ENCODE measurements around the gene GRIN2A.

The GRIN2A gene

DNA sequence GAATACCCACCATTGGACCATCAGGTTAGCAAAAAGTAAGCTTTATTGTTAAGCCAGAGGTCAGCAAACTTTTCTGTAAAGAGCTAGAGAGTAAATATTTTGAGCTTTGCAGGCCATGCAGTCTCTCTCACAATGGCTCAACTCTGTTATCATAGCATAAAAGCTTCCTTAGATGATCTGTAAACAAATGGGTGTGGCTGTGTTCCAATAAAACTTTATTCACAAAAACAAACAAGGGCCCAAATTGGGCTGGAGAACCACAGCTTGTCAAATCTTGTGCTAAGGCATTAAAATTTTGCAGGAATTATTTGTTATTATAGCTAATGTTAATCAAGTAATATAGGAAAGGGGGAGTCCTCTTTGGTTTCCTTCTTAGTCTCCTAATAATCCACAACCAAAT, 153.6 kb downstream of the GRIN2A start (continued):
- TF ChIP-seq, protein P1, sequence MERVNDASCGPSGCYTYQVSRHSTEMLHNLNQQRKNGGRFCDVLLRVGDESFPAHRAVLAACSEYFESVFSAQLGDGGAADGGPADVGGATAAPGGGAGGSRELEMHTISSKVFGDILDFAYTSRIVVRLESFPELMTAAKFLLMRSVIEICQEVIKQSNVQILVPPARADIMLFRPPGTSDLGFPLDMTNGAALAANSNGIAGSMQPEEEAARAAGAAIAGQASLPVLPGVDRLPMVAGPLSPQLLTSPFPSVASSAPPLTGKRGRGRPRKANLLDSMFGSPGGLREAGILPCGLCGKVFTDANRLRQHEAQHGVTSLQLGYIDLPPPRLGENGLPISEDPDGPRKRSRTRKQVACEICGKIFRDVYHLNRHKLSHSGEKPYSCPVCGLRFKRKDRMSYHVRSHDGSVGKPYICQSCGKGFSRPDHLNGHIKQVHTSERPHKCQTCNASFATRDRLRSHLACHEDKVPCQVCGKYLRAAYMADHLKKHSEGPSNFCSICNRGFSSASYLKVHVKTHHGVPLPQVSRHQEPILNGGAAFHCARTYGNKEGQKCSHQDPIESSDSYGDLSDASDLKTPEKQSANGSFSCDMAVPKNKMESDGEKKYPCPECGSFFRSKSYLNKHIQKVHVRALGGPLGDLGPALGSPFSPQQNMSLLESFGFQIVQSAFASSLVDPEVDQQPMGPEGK (CRISPR knock-in tag; IDR thresholded peaks at IDR 0.05; ENCODE audit: borderline replicate concordance), result no peak
- TF ChIP-seq CSRNP3 (CRISPR knock-in tag; IDR thresholded peaks at IDR 0.05), result no peak
- TF ChIP-seq CSDC2 (CRISPR knock-in tag; IDR thresholded peaks at IDR 0.05), result no peak

GRCh38 chr16:10027553-10027952, 154.7 kb downstream of the GRIN2A start:
- TF ChIP-seq ISL1 (CRISPR knock-in tag; IDR thresholded peaks at IDR 0.05), result no peak
- TF ChIP-seq, protein P2, sequence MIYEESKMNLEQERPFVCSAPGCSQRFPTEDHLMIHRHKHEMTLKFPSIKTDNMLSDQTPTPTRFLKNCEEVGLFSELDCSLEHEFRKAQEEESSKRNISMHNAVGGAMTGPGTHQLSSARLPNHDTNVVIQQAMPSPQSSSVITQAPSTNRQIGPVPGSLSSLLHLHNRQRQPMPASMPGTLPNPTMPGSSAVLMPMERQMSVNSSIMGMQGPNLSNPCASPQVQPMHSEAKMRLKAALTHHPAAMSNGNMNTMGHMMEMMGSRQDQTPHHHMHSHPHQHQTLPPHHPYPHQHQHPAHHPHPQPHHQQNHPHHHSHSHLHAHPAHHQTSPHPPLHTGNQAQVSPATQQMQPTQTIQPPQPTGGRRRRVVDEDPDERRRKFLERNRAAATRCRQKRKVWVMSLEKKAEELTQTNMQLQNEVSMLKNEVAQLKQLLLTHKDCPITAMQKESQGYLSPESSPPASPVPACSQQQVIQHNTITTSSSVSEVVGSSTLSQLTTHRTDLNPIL (CRISPR knock-in tag; IDR thresholded peaks at IDR 0.05; ENCODE audit: low read depth), result no peak
- no peak for TF ChIP-seq BACH2 (CRISPR knock-in tag; IDR thresholded peaks at IDR 0.05; ENCODE audit: borderline replicate concordance)
- TF ChIP-seq, protein P3, sequence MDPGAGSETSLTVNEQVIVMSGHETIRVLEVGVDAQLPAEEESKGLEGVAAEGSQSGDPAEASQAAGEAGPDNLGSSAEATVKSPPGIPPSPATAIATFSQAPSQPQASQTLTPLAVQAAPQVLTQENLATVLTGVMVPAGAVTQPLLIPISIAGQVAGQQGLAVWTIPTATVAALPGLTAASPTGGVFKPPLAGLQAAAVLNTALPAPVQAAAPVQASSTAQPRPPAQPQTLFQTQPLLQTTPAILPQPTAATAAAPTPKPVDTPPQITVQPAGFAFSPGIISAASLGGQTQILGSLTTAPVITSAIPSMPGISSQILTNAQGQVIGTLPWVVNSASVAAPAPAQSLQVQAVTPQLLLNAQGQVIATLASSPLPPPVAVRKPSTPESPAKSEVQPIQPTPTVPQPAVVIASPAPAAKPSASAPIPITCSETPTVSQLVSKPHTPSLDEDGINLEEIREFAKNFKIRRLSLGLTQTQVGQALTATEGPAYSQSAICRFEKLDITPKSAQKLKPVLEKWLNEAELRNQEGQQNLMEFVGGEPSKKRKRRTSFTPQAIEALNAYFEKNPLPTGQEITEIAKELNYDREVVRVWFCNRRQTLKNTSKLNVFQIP (CRISPR knock-in tag; IDR thresholded peaks at IDR 0.05; ENCODE audit: borderline replicate concordance, low read depth), result no peak
- no peak for TF ChIP-seq ZNF8 (CRISPR knock-in tag; IDR thresholded peaks at IDR 0.05)
- TF ChIP-seq TCF4 (CRISPR knock-in tag; IDR thresholded peaks at IDR 0.05; ENCODE audit: borderline replicate concordance), result no peak
- TF ChIP-seq ZFP30 (CRISPR knock-in tag; IDR thresholded peaks at IDR 0.05), result no peak
- TF ChIP-seq ESRRG (CRISPR knock-in tag; IDR thresholded peaks at IDR 0.05), result no peak
- TF ChIP-seq ZC3H10 (CRISPR knock-in tag; IDR thresholded peaks at IDR 0.05), result no peak
- TF ChIP-seq ZNF70 (CRISPR knock-in tag; IDR thresholded peaks at IDR 0.05), result no peak
- TF ChIP-seq, protein P1 (CRISPR knock-in tag; IDR thresholded peaks at IDR 0.05; ENCODE audit: borderline replicate concordance), result no peak
- no peak for TF ChIP-seq ZFP3 (CRISPR knock-in tag; IDR thresholded peaks at IDR 0.05)
- no peak for TF ChIP-seq GLIS3 (CRISPR knock-in tag; IDR thresholded peaks at IDR 0.05)
- no peak for ATAC-seq

GRCh38 chr16:10026593-10026992, 155.6 kb downstream of the GRIN2A start:
- no peak for ATAC-seq
- TF ChIP-seq GLIS3 (CRISPR knock-in tag; IDR thresholded peaks at IDR 0.05) (no peak), TSHZ2 (CRISPR knock-in tag; IDR thresholded peaks at IDR 0.05) (no peak), BACH2 (CRISPR knock-in tag; IDR thresholded peaks at IDR 0.05; ENCODE audit: borderline replicate concordance) (no peak), ZNF8 (CRISPR knock-in tag; IDR thresholded peaks at IDR 0.05) (no peak), ZC3H10 (CRISPR knock-in tag; IDR thresholded peaks at IDR 0.05) (no peak), SNAI2 (CRISPR knock-in tag; IDR thresholded peaks at IDR 0.05) (no peak), TCF4 (CRISPR knock-in tag; IDR thresholded peaks at IDR 0.05; ENCODE audit: borderline replicate concordance) (no peak), OSR1 (CRISPR knock-in tag; IDR thresholded peaks at IDR 0.05) (no peak)

Data from SK-N-SH treated with all-trans-retinoic acid at 6 μM for 48 hours (cell line).